MG63 (cell line): ENCODE results near the gene APCS. TPM values are rescaled to one million over a fixed set of nuclear protein-coding genes. Genes with fewer than 3 reads are reported as not detected.

Experiments
- DNase-seq: peaks from one replicate; pipeline ENCODE4 v3.0.0-alpha.2; 2020
- H3K27me3 ChIP-seq: fragments of 250-450 bp; sonication (Bioruptor Pico); 2 replicates; pipeline ENCODE4 v1.5.1; 2020; ENCODE audit warnings: mild to moderate bottlenecking, moderate library complexity
- H3K36me3 ChIP-seq: fragments of 250-450 bp; sonication (Bioruptor Pico); 2 replicates; pipeline ENCODE4 v1.5.1; 2020; ENCODE audit warnings: mild to moderate bottlenecking, moderate library complexity
- H3K4me3 ChIP-seq: fragments of 250-450 bp; sonication (Bioruptor Pico); 2 replicates; pipeline ENCODE4 v1.5.1; 2020; ENCODE audit warnings: mild to moderate bottlenecking, moderate library complexity
- H3K9me3 ChIP-seq: fragments of 250-450 bp; sonication (Bioruptor Pico); 2 replicates; pipeline ENCODE4 v1.5.1; 2020; ENCODE audit warnings: mild to moderate bottlenecking, moderate library complexity
- total RNA-seq: library from RNA; depleted of rRNA; stranded (reverse); fragments of >200 nt; shearing (Covaris generic); gene quantifications from 2 replicates; pipeline ENCODE4 v1.2.3, GENCODE V29; 2014; ENCODE audit warnings: low replicate concordance; rRNA removed

Gene APCS, protein sequence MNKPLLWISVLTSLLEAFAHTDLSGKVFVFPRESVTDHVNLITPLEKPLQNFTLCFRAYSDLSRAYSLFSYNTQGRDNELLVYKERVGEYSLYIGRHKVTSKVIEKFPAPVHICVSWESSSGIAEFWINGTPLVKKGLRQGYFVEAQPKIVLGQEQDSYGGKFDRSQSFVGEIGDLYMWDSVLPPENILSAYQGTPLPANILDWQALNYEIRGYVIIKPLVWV
- total RNA-seq, result not detected in 2 replicates

DNA sequence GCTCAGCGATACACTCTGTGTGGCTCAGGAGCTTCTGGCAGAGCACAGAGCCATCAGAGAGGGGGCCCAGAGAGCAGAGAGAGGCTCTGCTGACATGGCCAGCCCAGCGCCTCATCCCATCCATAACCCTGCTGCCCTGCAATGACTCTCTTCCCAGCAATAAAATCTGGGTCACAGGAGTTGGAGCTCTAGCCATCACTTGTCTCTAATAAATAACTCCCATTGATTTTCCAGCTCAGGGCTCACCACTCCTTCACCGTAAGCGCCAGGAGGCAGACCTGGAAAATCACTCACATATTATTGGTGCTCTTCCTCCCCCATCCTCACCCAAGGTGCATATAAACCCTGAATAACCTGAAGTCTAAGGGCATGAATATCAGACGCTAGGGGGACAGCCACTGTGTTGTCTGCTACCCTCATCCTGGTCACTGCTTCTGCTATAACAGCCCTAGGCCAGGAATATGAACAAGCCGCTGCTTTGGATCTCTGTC is at the start of gene APCS:
APCS (plus strand) TSS at position 366 of the 491 bp plus-strand sequence; CDS start at position 462, 96 bp downstream.
- no peak for DNase-seq
- Histone ChIP-seq H3K27me3 (peaks cover 8% of the 10 kb centered on the region), H3K9me3 (no peaks in the 10 kb centered on the region), H3K4me3 (no peak within 1 kb of the TSS), H3K36me3 (no peaks in the 10 kb centered on the region)

DNA sequence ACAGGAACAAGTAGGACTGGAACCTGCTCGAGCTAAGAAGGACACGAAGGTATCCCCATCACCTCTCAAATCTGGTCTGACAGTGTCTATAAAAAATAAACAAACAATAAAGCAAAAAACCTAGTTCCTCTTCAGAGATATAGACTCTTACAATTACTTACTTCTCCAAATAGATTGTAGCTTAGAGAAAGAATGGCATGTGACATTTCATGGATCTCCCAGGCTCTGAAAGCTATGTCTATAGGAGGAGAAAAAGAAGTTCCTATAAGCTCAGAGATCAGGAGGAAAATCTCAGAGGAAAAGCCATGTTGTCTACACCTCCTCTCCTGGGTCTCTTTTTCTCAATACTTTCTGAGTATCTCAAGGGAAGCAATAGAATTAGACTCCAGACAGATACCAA is 39.5 kb upstream of the APCS start:
- DNase-seq, result no peak
- no peak overlapping the region for H3K4me3 ChIP-seq
- no peaks in the 10 kb centered on the region for H3K9me3 ChIP-seq
- peaks cover 2% of the 10 kb centered on the region for H3K27me3 ChIP-seq
- no peaks in the 10 kb centered on the region for H3K36me3 ChIP-seq

DNA sequence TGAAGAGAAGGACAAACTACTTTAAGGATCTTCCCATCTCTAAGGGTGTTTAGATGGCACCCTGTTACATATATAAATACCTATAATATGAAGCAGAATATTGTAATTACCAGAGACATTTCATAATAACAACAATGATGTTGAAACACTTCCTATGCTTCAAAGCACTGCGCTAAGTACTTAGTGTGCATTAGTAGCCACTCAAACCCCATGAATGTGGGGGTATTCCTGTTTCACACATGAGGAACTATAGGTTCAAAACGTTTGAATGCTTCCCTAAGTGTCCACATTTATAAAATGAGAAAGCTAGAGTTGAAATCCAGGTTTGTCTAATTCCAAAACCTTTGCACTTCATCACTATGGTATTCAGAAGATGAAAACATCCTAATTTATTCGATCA is 33.4 kb upstream of the APCS start:
- DNase-seq, result no peak
- no peaks in the 10 kb centered on the region for H3K9me3 ChIP-seq
- H3K36me3 ChIP-seq, result no peaks in the 10 kb centered on the region
- H3K27me3 ChIP-seq, result peaks cover 2% of the 10 kb centered on the region
- H3K4me3 ChIP-seq, result no peak overlapping the region

DNA sequence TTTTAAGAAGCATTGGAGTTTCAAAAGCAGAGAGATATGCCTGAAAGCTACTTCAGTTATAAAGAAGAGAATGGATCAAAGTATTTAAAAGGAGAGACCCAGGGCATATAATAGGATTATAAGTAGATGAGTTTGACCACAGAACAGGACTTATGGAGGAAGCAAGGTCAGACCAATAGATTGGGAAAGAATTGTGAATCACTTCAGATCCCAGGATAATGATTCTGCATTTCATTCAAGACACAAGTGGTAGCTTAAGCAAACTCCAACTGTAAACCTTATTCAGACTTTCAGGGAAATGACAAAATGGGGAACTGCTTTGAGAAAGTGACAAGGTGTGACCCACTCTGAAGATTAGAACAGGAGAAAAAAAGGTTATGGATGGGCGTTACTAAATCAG is 32.9 kb upstream of the APCS start:
- Histone ChIP-seq H3K27me3 (peaks cover 2% of the 10 kb centered on the region), H3K9me3 (no peaks in the 10 kb centered on the region)
- no peak for DNase-seq

DNA sequence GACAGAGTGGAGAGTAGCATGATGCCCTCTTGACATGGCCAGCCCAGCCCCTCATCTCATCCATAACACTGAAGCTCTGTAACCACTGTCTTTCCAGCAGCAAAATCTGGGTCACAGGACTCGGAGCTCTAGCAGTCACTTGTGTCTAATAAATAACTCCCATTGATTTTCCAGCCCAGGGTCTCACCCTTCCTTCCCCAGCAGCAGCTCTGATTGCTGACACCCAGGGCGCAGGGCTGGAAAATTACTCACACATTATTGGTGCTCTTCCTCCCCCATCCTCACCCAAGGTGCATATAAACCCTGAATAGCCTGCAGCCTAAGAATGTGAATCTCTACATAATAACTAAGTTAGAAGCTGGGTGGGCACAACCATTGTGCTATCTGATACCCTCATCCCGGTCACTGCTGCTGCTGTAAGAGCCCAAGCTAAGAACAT is 30.7 kb upstream of the APCS start:
- no peaks in the 10 kb centered on the region for H3K9me3 ChIP-seq
- no peak for DNase-seq
- H3K4me3 ChIP-seq, result no peak overlapping the region
- H3K36me3 ChIP-seq, result no peaks in the 10 kb centered on the region
- no peaks in the 10 kb centered on the region for H3K27me3 ChIP-seq

More for the DNA sequence above, 32.9 kb upstream of the APCS start:
- Histone ChIP-seq H3K36me3 (no peaks in the 10 kb centered on the region), H3K4me3 (no peak overlapping the region)

GRCh38 chr1:159560599-159560998 is 27.0 kb upstream of the APCS start:
- DNase-seq, result no peak

GRCh38 chr1:159561497-159561896 is 26.1 kb upstream of the APCS start:
- Histone ChIP-seq H3K9me3 (no peaks in the 10 kb centered on the region), H3K4me3 (no peak overlapping the region), H3K27me3 (peaks cover 3% of the 10 kb centered on the region; the same call in 1 of the 2 replicates), H3K36me3 (no peaks in the 10 kb centered on the region)
- no peak for DNase-seq

More at GRCh38 chr1:159560599-159560998, 27.0 kb upstream of the APCS start:
- no peak overlapping the region for H3K4me3 ChIP-seq
- no peaks in the 10 kb centered on the region for H3K27me3 ChIP-seq
- no peaks in the 10 kb centered on the region for H3K36me3 ChIP-seq
- no peaks in the 10 kb centered on the region for H3K9me3 ChIP-seq

DNA sequence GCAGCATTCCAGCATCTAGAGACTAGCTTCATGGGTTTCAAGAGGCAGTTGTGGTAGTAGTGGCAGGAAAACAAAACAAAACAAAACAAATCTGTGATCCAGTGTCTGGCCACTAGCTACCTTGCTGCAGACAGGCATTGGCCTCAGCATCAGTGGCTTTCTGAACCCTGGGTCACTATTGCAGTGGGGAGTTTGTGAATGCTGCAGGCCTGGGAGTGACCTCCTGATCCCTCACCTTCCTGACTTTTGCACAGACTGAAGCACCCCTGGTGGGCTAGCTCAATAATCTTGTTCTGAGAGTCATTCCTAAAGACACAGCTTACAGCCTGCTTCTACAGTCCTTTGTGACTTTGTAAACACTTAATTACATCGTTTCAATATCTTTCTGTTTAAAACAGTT is 24.9 kb upstream of the APCS start:
- no peak for DNase-seq
- Histone ChIP-seq H3K36me3 (no peaks in the 10 kb centered on the region), H3K9me3 (no peaks in the 10 kb centered on the region), H3K27me3 (peaks cover 3% of the 10 kb centered on the region; the same call in 1 of the 2 replicates), H3K4me3 (no peak overlapping the region)

DNA sequence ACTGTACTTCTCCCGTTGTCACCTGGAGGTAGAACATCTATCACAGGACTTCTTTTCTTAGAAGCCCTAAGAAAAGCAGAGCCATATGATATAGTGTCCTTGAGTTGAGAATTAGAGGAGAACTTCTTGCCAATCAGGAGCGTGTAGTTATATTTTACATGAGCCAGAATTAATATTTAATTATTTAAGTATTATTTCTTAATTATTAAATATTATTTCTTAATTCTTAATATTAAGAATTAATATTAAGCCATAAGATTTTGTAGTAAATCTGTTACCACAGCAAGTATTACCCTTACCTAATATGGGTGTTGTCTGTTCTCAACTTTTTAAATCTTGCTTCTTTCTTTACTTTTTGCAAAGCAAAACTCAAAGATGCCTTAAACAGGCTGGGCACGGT is 10.2 kb upstream of the APCS start:
- Histone ChIP-seq H3K36me3 (no peaks in the 10 kb centered on the region), H3K27me3 (peaks cover 4% of the 10 kb centered on the region; the same call in 1 of the 2 replicates), H3K4me3 (no peak overlapping the region), H3K9me3 (no peaks in the 10 kb centered on the region)
- no peak for DNase-seq

DNA sequence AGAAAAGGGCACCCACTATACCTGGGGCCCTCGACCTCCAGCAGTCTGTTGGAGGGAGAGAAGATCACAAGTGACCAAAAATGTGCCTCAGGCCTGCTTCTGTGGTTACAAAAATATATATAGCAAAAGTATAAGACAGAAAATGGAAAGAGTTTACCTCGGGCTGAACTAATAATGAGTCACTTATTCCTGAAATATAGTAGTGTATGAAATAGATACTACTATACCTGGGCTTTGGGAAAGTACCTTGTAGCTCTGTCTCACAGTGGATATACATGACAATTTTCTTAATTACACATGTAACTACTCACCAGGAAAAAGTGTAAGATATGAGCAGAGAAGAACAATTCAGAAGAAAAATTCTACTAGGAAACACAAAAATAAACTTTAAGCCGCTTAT is 7.3 kb upstream of the APCS start:
- DNase-seq, result no peak
- no peaks in the 10 kb centered on the region for H3K36me3 ChIP-seq
- H3K9me3 ChIP-seq, result no peaks in the 10 kb centered on the region
- H3K4me3 ChIP-seq, result no peak overlapping the region
- H3K27me3 ChIP-seq, result peaks cover 6% of the 10 kb centered on the region

- Histone ChIP-seq H3K9me3 (no peaks in the 10 kb centered on the region), H3K36me3 (no peaks in the 10 kb centered on the region), H3K27me3 (peaks cover 9% of the 10 kb centered on the region), H3K4me3 (no peak overlapping the region)
- DNase-seq, result no peak
Measured at GRCh38 chr1:159581422-159581821, 6.2 kb upstream of the APCS start.

- no peaks in the 10 kb centered on the region for H3K9me3 ChIP-seq
- no peak for DNase-seq
- H3K27me3 ChIP-seq, result peaks cover 9% of the 10 kb centered on the region
- H3K36me3 ChIP-seq, result no peaks in the 10 kb centered on the region
- no peak overlapping the region for H3K4me3 ChIP-seq
Measured at GRCh38 chr1:159584536-159584935, 3.1 kb upstream of the APCS start.

GRCh38 chr1:159591981-159592380 is 4.4 kb downstream of the APCS start:
- no peak for DNase-seq
- Histone ChIP-seq H3K27me3 (peaks cover 3% of the 10 kb centered on the region; the same call in 1 of the 2 replicates), H3K9me3 (no peaks in the 10 kb centered on the region), H3K4me3 (no peak overlapping the region), H3K36me3 (no peaks in the 10 kb centered on the region)

DNA sequence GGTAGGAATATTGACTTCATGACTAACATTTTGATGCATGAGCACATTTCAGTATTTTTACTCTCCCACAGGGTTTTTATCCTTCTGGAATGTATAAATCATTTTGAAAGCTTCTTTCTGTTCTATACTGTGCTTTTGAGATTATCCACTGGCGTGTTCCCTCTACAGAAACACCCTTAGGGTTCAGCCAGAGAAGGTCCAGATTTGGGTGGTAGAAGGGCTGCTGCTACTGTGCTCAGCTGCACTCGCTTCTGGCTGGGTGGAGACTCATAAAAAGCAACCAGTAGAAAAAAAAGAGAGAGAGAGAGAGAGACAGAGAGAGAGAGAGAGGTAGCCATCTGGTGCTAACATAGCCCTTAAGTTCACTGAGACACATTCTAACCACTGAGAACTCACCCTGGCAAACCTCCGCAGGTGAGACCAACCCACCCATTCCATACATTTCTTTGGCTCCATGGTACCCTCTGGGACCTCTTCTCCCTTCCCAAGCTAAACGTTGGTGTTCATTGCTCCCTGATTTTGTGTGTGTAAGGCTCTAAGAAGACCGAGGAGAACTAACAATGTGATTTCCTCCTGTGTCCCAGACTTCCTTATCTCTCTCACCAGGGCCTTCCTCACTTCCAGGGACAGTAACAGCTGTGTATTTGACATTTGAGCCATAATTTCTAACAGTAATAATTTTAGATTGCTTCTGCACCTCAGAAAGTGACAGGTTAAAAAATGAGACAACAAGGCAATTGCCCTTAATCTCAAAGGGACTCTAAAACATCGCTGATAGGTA is 7.2 kb downstream of the APCS start:
- DNase-seq, result no peak
- Histone ChIP-seq H3K36me3 (no peaks in the 10 kb centered on the region), H3K27me3 (peaks cover 3% of the 10 kb centered on the region; the same call in 1 of the 2 replicates), H3K9me3 (no peaks in the 10 kb centered on the region), H3K4me3 (no peak overlapping the region)

GRCh38 chr1:159598196-159598595 is 10.6 kb downstream of the APCS start:
- Histone ChIP-seq H3K27me3 (no peaks in the 10 kb centered on the region; the same call in 1 of the 2 replicates), H3K9me3 (no peaks in the 10 kb centered on the region), H3K36me3 (no peaks in the 10 kb centered on the region), H3K4me3 (no peak overlapping the region)
- DNase-seq, result peak; percentile 26

DNA sequence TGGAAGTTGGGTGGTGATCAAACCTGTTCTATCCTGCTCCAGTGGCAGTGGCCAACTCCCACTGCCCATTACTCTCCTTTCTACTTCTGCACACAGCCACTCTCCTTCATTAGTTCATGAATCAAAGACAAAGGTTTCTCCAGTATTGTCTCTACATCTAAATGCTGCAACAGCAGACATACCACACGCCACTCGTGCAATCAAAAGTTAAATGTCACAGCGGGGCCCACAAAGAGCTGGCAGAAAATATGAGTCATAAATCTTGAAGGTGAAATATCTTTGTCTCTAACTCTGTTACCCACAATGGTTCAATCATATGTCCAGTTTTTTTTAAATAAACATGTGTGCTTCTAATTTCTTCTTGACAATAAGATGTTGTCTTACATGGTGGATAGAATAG is 13.3 kb downstream of the APCS start:
- DNase-seq, result no peak

DNA sequence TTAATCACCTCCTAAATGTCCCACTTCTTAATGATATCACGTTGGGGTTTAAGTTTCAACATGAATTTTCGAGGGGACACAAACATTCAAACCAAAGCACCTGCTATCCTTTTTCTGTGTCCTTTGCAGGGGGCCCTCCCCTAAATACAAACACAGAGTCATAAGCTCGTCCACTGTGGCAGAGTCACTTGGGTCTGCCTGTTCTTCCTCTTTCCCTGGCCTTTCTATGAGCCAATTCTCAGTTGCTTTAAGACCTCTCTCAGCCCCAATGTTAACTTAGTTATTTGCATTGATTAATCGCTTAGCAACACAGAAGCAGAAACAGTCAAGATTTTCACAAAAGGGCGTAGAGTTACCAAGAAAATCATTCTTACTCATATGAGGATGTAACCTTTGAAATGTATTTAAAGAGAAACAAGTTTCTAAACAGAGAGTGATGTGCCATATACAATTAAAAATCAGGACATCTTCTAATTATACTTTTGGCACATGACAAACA is 14.9 kb downstream of the APCS start:
- Histone ChIP-seq H3K4me3 (no peak overlapping the region), H3K9me3 (no peaks in the 10 kb centered on the region), H3K36me3 (no peaks in the 10 kb centered on the region), H3K27me3 (no peaks in the 10 kb centered on the region; the same call in 1 of the 2 replicates)
- DNase-seq, result no peak

More for the DNA sequence above, 13.3 kb downstream of the APCS start:
- no peaks in the 10 kb centered on the region for H3K36me3 ChIP-seq
- H3K9me3 ChIP-seq, result no peaks in the 10 kb centered on the region
- no peaks in the 10 kb centered on the region; the same call in 1 of the 2 replicates for H3K27me3 ChIP-seq
- no peak overlapping the region for H3K4me3 ChIP-seq
